AG04450 (cell line): ENCODE results near the gene DYNC1H1. TPM values are rescaled to one million over a fixed set of nuclear protein-coding genes. Genes with fewer than 3 reads are reported as not detected.

Experiments
- CTCF ChIA-PET: fragments of 300-600, 350-600 bp; formaldehyde crosslinking; extraction: SDS; loops from one replicate; lab custom pipeline; 2022; ENCODE audit warnings: antibody characterized with exemption, inconsistent platforms; lab: Charles Lee
- POLR2A ChIA-PET: fragments of 350-600 bp; formaldehyde crosslinking; extraction: SDS; loops from one replicate; lab custom pipeline; 2021; ENCODE audit warnings: antibody characterized with exemption, inconsistent platforms; lab: Yijun Ruan, JAX
- DNase-seq: peaks from one replicate; pipeline ENCODE4 v3.0.0-alpha.2; 2011; ENCODE audit warnings: low read depth, low spot score
- H3K27ac ChIP-seq: one replicate; pipeline ENCODE4 v1.5.1; 2012; ENCODE audit warnings: low read depth, low read length, control low read depth
- H3K27me3 ChIP-seq: one replicate; pipeline ENCODE4 v1.6.0; 2012; ENCODE audit warnings: low read length; ENCODE audit not compliant: control insufficient read depth, insufficient read depth
- H3K4me3 ChIP-seq: 2 replicates; pipeline ENCODE4 v1.5.1; 2011; ENCODE audit warnings: mild to moderate bottlenecking, low read depth, low read length, control low read depth
- H3K9me3 ChIP-seq: 2 replicates; pipeline ENCODE4 v1.5.1; 2012; ENCODE audit warnings: low read length; ENCODE audit not compliant: control insufficient read depth, insufficient read depth
- CTCF ChIP-seq: IDR thresholded peaks from 2 replicates; pipeline ENCODE4 v1.5.1; 2011; ENCODE audit warnings: low read depth, low read length, control low read depth, inconsistent platforms
- polyA plus RNA-seq: library from polyadenylated mRNA; depleted of rRNA; stranded (reverse); fragments of >200 nt; gene quantifications from 2 replicates; pipeline ENCODE4 v1.2.3, GENCODE V29; 2011

The DYNC1H1 gene
- polyA plus RNA-seq, 1 experiment: 189 TPM

GRCh38 chr14:102085948-102086708, 121.8 kb downstream of the DYNC1H1 start:
- ChIA-PET CTCF (interaction anchor here (1.0 to 3.1 kb wide), 2 partner anchors 10 to 125 kb away, joined by 4 to 15 read pairs; no protein-coding TSS in a partner anchor), POLR2A (interaction anchor here (0.6 to 0.7 kb wide), 3 partner anchors 36 to 1672 kb away, joined by 5 to 7 read pairs (median 6); no protein-coding TSS in a partner anchor)
- H3K9me3 ChIP-seq: no peaks in the 10 kb centered on the region; the same call in 1 of the 2 replicates

GRCh38 chr14:102086709-102086971, 122.3 kb downstream of the DYNC1H1 start:
- POLR2A ChIA-PET: interaction anchor here (0.6 to 0.7 kb wide), 2 partner anchors 37 to 1672 kb away, joined by 5 to 6 read pairs; no protein-coding TSS in a partner anchor
- peak overlapping the region; percentile 83 for H3K4me3 ChIP-seq
- DNase-seq: no peak
- no peak for TF ChIP-seq CTCF
- peak overlapping the region; percentile 81 for H3K27ac ChIP-seq
- CTCF ChIA-PET: interaction anchor here (1.0 to 3.1 kb wide), 2 partner anchors 10 to 125 kb away, joined by 4 to 15 read pairs; no protein-coding TSS in a partner anchor
- no peaks in the 10 kb centered on the region for H3K27me3 ChIP-seq
- no peaks in the 10 kb centered on the region; the same call in 1 of the 2 replicates for H3K9me3 ChIP-seq

More at GRCh38 chr14:102085948-102086708, 121.8 kb downstream of the DYNC1H1 start:
- H3K27me3 ChIP-seq: no peaks in the 10 kb centered on the region
- H3K27ac ChIP-seq: peak overlapping the region; percentile 81
- peak overlapping the region; percentile 83 for H3K4me3 ChIP-seq
- TF ChIP-seq CTCF: no peak
- peak; percentile 29 for DNase-seq

- H3K4me3 ChIP-seq: peak within 1 kb of the TSS; percentile 83
- H3K27ac ChIP-seq: peak within 1 kb of the TSS; percentile 81
- TF ChIP-seq CTCF: peak; percentile 28
- H3K9me3 ChIP-seq: no peaks in the 10 kb centered on the region; the same call in 1 of the 2 replicates
- no peaks in the 10 kb centered on the region for H3K27me3 ChIP-seq
- peak; percentile 62 for DNase-seq
- ChIA-PET POLR2A (interaction anchor here (0.6 kb wide), 1 partner anchor 1673 kb away, joined by 5 read pairs; no protein-coding TSS in a partner anchor), CTCF (interaction anchor here (0.7 to 1.3 kb wide), 5 partner anchors 9 to 316 kb away, joined by 3 to 8 read pairs (median 4); no protein-coding TSS in a partner anchor)
Observed at GRCh38 chr14:102086972-102087761, 122.8 kb downstream of the DYNC1H1 start, which contains the start of gene HSP90AA1. HSP90AA1 (minus strand) TSS chr14:102087044; CDS start chr14:102086378, 666 bp downstream.

- Histone ChIP-seq H3K27ac (peak overlapping the region; percentile 80), H3K4me3 (peak overlapping the region; percentile 63), H3K27me3 (no peaks in the 10 kb centered on the region), H3K9me3 (no peaks in the 10 kb centered on the region; the same call in 1 of the 2 replicates)
- POLR2A ChIA-PET: no interaction called here
- no peak for DNase-seq
- no peak for TF ChIP-seq CTCF
- CTCF ChIA-PET: interaction anchor here (0.7 to 1.3 kb wide), 4 partner anchors 9 to 317 kb away, joined by 3 to 8 read pairs (median 4); no protein-coding TSS in a partner anchor
Observed at GRCh38 chr14:102087762-102088011, 123.3 kb downstream of the DYNC1H1 start.
